CD4-positive, CD25-positive, alpha-beta regulatory T cell (primary cell): ENCODE results near the gene GRIN1. TPM values are rescaled to one million over a fixed set of nuclear protein-coding genes. Genes with fewer than 3 reads are reported as not detected.

ENCODE experiments used
- ATAC-seq, 2 donors: fragments of 150-1000 bp; cut with Tn5 transposase; one replicate each; pipeline ENCODE4 v1.10.0; 2021; ENCODE audit warnings: low read depth in 2 of 2, moderate number of reproducible peaks in 2 of 2, moderate library complexity in 1 of 2
- DNase-seq, 3 donors: peaks; one replicate each; pipeline versions ENCODE4 v3.0.0 to v3.0.0-alpha.2; 2012 to 2022; ENCODE audit warnings: mixed read lengths in 1 of 3
- H3K27ac ChIP-seq: one replicate; pipeline ENCODE4 v1.7.0; 2013; ENCODE audit warnings: mild to moderate bottlenecking, low read length; ENCODE audit not compliant: insufficient read depth, poor library complexity, severe bottlenecking
- H3K27me3 ChIP-seq: one replicate; pipeline ENCODE4 v1.7.0; 2013; ENCODE audit warnings: low read length; ENCODE audit not compliant: control insufficient read depth, insufficient read depth
- H3K36me3 ChIP-seq: one replicate; pipeline ENCODE4 v1.7.0; 2013; ENCODE audit warnings: mild to moderate bottlenecking, low read length, moderate library complexity; ENCODE audit not compliant: control insufficient read depth, insufficient read depth
- H3K4me1 ChIP-seq: 2 replicates; pipeline ENCODE4 v1.7.0; 2013; ENCODE audit warnings: mild to moderate bottlenecking, low read length; ENCODE audit not compliant: insufficient read depth, control insufficient read depth, poor library complexity, severe bottlenecking
- H3K4me3 ChIP-seq: one replicate; pipeline ENCODE4 v1.7.0; 2013; ENCODE audit warnings: low read depth, mild to moderate bottlenecking, low read length, moderate library complexity
- H3K9me3 ChIP-seq, 2 experiments: 1 replicate in 1 of 2; 2 replicates in 1 of 2; pipeline ENCODE4 v1.7.0; 2013; ENCODE audit warnings: low read length in 2 of 2, mild to moderate bottlenecking in 1 of 2, moderate library complexity in 1 of 2; ENCODE audit not compliant: control insufficient read depth in 2 of 2
- H3K27ac Mint-ChIP-seq, 3 donors: one replicate each; pipeline ENCODE4 v1.8.0; 2020 to 2022; ENCODE audit warnings: mild to moderate bottlenecking in 3 of 3, mixed read lengths in 3 of 3, moderate library complexity in 2 of 3
- H3K27me3 Mint-ChIP-seq: one replicate; pipeline ENCODE4 v1.8.0; 2022; ENCODE audit warnings: mild to moderate bottlenecking, mixed read lengths
- H3K36me3 Mint-ChIP-seq: one replicate; pipeline ENCODE4 v1.8.0; 2020; ENCODE audit warnings: mixed read lengths
- H3K4me1 Mint-ChIP-seq, 4 donors: one replicate each; pipeline ENCODE4 v1.8.0; 2020 to 2022; ENCODE audit warnings: mixed read lengths in 4 of 4, mild to moderate bottlenecking in 1 of 4
- H3K4me3 Mint-ChIP-seq, 4 donors: one replicate each; pipeline ENCODE4 v1.8.0; 2020 to 2022; ENCODE audit warnings: mild to moderate bottlenecking in 4 of 4, mixed read lengths in 4 of 4, moderate library complexity in 3 of 4
- H3K9me3 Mint-ChIP-seq, 7 donors: one replicate each; pipeline ENCODE4 v1.8.0; 2020 to 2022; ENCODE audit warnings: mixed read lengths in 7 of 7, mild to moderate bottlenecking in 3 of 7, moderate library complexity in 2 of 7
- polyA plus RNA-seq, 4 donors: library from polyadenylated mRNA; unstranded; fragments of 300-500 nt; fragmentation: Illumina TruSeq; gene quantifications; one replicate each; pipeline ENCODE4 v1.2.3, GENCODE V29; 2021
- total RNA-seq: library from RNA; stranded (reverse); gene quantifications from one replicate; pipeline ENCODE4 v1.2.3, GENCODE V29; 2022

Gene GRIN1
- total and polyA plus RNA-seq, 5 donors from 2014 or later = not detected

DNA sequence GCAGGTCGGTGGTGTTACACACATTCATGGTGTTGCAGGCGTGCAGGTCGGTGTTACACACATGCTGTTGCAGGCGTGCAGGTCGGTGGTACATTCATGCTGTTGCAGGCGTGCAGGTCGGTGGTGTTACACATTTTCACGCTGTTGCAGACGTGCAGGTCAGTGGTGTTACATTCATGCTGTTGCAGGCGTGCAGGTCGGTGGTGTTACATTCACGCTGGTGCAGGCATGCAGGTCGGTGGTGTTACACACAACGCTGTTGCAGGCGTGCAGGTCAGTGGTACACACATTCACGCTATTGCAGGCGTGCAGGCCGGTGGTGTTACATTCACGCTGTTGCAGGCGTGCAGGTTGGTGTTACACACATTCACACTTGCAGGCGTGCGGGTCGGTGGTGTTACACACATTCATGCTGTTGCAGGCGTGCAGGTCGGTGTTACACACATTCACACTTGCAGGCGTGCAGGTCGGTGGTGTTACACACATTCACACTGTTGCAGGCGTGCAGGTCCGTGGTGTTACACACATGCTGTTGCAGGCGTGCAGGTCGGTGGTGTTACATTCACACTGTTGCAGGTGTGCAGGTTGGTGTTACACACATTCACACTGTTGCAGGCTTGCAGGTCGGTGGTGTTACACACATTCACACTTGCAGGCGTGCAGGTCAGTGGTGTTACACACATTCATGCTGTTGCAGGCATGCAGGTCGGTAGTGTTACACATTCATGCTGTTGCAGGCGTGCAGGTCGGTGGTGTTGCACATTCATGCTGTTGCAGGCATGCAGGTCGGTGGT, 35.6 kb upstream of the GRIN1 start:
- no peak overlapping the region for H3K27ac ChIP-seq
- no peaks in the 10 kb centered on the region for H3K4me1 ChIP-seq
- no peaks in the 10 kb centered on the region for H3K27me3 Mint-ChIP-seq
- no peak overlapping the region for H3K4me3 Mint-ChIP-seq
- peaks cover 82% of the 10 kb centered on the region for H3K36me3 ChIP-seq
- H3K36me3 Mint-ChIP-seq = peaks cover 15% of the 10 kb centered on the region
- no peak for ATAC-seq
- no peaks in the 10 kb centered on the region for H3K27me3 ChIP-seq
- H3K4me1 Mint-ChIP-seq = peaks cover 0 to 6% (median 3%) of the 10 kb centered on the region in 4 donors
- H3K9me3 ChIP-seq = no peaks in the 10 kb centered on the region
- no peak overlapping the region for H3K4me3 ChIP-seq
- H3K9me3 Mint-ChIP-seq = peaks cover 0 to 1% (median 0%) of the 10 kb centered on the region in 7 donors
- no peak for DNase-seq
- no peak overlapping the region for H3K27ac Mint-ChIP-seq

DNA sequence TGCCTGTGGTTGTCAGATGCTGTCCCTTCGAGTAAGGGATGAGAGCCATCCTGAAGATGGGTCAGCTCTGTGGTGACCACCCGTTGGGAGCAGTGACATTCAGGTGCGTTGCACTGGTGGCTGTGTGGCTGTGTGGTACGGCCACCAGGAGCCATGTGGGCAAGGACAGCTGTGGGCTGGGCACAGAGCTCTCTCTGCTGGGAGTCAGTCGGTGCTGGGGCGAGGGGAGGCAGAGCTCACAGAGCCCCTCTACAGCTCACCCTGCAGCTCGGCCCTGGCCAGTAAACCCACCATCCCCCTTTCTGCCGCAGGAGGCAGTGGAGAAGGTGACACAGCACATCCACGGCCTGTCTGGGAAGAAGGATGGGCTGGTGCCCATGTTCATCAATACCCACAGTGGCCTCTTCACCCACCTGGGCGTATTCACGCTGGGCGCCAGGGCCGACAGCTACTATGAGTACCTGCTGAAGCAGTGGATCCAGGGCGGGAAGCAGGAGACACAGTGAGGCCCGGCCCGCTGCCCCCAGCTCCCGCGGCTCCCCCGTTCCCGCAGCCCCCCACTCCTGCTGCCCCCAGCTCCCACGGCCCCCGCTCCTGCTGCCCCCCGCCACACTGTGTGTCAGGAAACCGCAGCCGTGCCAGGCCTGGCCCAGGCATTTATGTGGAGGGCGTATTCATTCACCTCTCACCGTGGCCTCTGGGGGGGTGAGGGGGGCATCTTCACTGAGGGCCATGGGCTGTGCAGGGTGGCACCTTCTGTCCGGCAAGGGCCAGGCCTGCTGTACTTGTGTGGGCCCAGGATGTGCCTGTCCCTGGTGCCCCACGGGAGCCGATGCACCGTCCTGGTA, 32.9 kb upstream of the GRIN1 start:
- no peak overlapping the region for H3K4me3 Mint-ChIP-seq
- H3K27me3 Mint-ChIP-seq = no peaks in the 10 kb centered on the region
- H3K9me3 Mint-ChIP-seq = no peaks in the 10 kb centered on the region
- H3K27ac Mint-ChIP-seq = no peak overlapping the region
- H3K27ac ChIP-seq = no peak overlapping the region
- no peak overlapping the region for H3K4me3 ChIP-seq
- H3K4me1 Mint-ChIP-seq = peaks cover 0 to 3% (median 0%) of the 10 kb centered on the region in 4 donors
- no peaks in the 10 kb centered on the region for H3K4me1 ChIP-seq
- H3K27me3 ChIP-seq = no peaks in the 10 kb centered on the region
- DNase-seq (no peak), ATAC-seq (no peak)
- peaks cover 62% of the 10 kb centered on the region for H3K36me3 ChIP-seq
- peaks cover 9% of the 10 kb centered on the region for H3K36me3 Mint-ChIP-seq
- H3K9me3 ChIP-seq = no peaks in the 10 kb centered on the region

GRCh38 chr9:137106662-137107250, 32.2 kb upstream of the GRIN1 start:
- H3K36me3 ChIP-seq = peaks cover 55% of the 10 kb centered on the region
- H3K27ac ChIP-seq = no peak overlapping the region
- DNase-seq (no peak), ATAC-seq (no peak)
- H3K27me3 Mint-ChIP-seq = no peaks in the 10 kb centered on the region
- H3K9me3 Mint-ChIP-seq = no peaks in the 10 kb centered on the region
- H3K4me1 ChIP-seq = no peaks in the 10 kb centered on the region
- H3K27me3 ChIP-seq = no peaks in the 10 kb centered on the region
- peaks cover 9% of the 10 kb centered on the region for H3K36me3 Mint-ChIP-seq
- H3K9me3 ChIP-seq = no peaks in the 10 kb centered on the region
- no peak overlapping the region for H3K27ac Mint-ChIP-seq
- no peak overlapping the region for H3K4me3 ChIP-seq
- peaks cover 0 to 3% (median 0%) of the 10 kb centered on the region in 4 donors for H3K4me1 Mint-ChIP-seq
- H3K4me3 Mint-ChIP-seq = no peak overlapping the region

- Mint-ChIP-seq H3K36me3 (peaks cover 9% of the 10 kb centered on the region), H3K27me3 (no peaks in the 10 kb centered on the region), H3K4me3 (no peak overlapping the region), H3K9me3 (no peaks in the 10 kb centered on the region), H3K27ac (no peak overlapping the region), H3K4me1 (peaks cover 0 to 3% (median 0%) of the 10 kb centered on the region in 4 donors)
- ATAC-seq = no peak
- Histone ChIP-seq H3K27ac (no peak overlapping the region), H3K4me3 (no peak overlapping the region), H3K4me1 (no peaks in the 10 kb centered on the region), H3K9me3 (no peaks in the 10 kb centered on the region), H3K36me3 (peaks cover 49% of the 10 kb centered on the region), H3K27me3 (no peaks in the 10 kb centered on the region)
- DNase-seq = no peak
These were observed 31.5 kb upstream of the GRIN1 start for GRCh38 chr9:137107312-137107921.

DNA sequence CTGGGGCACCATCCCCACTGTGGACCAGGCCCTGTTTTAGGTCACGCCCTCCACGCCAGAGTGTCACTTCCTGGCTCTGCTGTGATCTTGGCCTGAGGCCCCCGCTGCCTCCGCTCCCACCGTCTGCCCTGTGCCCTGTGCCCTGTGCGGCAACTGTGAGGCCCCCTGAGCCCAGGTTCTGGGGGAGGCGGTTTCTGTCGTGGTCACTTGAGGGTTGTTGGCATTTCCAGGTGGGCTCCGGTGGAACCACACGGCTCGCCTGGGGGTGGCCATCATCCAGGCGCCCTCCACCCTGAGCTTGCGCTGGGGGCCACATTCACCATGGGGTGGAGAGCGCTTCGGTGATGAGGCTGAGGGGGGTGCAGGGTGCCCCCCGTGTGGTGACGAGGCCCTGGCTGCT, 31.0 kb upstream of the GRIN1 start:
- no peaks in the 10 kb centered on the region for H3K4me1 ChIP-seq
- H3K27ac ChIP-seq = no peak overlapping the region
- peaks cover 43% of the 10 kb centered on the region for H3K36me3 ChIP-seq
- Mint-ChIP-seq H3K27me3 (no peaks in the 10 kb centered on the region), H3K27ac (no peak overlapping the region), H3K36me3 (peaks cover 9% of the 10 kb centered on the region), H3K4me3 (no peak overlapping the region), H3K4me1 (peaks cover 0 to 5% (median 0%) of the 10 kb centered on the region in 4 donors), H3K9me3 (no peaks in the 10 kb centered on the region)
- no peaks in the 10 kb centered on the region for H3K27me3 ChIP-seq
- H3K9me3 ChIP-seq = no peaks in the 10 kb centered on the region
- no peak for DNase-seq
- H3K4me3 ChIP-seq = no peak overlapping the region
- ATAC-seq = no peak

GRCh38 chr9:137108608-137109249, 30.2 kb upstream of the GRIN1 start:
- peaks cover 9% of the 10 kb centered on the region for H3K36me3 Mint-ChIP-seq
- Histone ChIP-seq H3K4me3 (no peak overlapping the region), H3K4me1 (peaks cover 7% of the 10 kb centered on the region), H3K36me3 (peaks cover 35% of the 10 kb centered on the region), H3K9me3 (no peaks in the 10 kb centered on the region), H3K27me3 (no peaks in the 10 kb centered on the region), H3K27ac (no peak overlapping the region)
- DNase-seq (no peak), ATAC-seq (no peak)
- H3K27ac Mint-ChIP-seq = no peak overlapping the region
- H3K27me3 Mint-ChIP-seq = no peaks in the 10 kb centered on the region
- H3K4me1 Mint-ChIP-seq = peaks cover 0 to 10% (median 0%) of the 10 kb centered on the region in 4 donors
- peak overlapping the region in 2 of 4 donors; percentile 13 to 27 for H3K4me3 Mint-ChIP-seq
- no peaks in the 10 kb centered on the region for H3K9me3 Mint-ChIP-seq
